ENCODE data around the gene CAPSL.

- TF ChIP-seq, protein P1, sequence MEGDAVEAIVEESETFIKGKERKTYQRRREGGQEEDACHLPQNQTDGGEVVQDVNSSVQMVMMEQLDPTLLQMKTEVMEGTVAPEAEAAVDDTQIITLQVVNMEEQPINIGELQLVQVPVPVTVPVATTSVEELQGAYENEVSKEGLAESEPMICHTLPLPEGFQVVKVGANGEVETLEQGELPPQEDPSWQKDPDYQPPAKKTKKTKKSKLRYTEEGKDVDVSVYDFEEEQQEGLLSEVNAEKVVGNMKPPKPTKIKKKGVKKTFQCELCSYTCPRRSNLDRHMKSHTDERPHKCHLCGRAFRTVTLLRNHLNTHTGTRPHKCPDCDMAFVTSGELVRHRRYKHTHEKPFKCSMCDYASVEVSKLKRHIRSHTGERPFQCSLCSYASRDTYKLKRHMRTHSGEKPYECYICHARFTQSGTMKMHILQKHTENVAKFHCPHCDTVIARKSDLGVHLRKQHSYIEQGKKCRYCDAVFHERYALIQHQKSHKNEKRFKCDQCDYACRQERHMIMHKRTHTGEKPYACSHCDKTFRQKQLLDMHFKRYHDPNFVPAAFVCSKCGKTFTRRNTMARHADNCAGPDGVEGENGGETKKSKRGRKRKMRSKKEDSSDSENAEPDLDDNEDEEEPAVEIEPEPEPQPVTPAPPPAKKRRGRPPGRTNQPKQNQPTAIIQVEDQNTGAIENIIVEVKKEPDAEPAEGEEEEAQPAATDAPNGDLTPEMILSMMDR (IDR thresholded peaks at IDR 0.05): no peak
- no peak for TF ChIP-seq POLR2A (IDR thresholded peaks at IDR 0.05)
Observed at GRCh38 chr5:35902046-35902672, 36.3 kb downstream of the CAPSL start.

Measured in uterus (tissue), 2 donors.